Naive thymus-derived CD4-positive, alpha-beta T cell (primary cell): ENCODE measurements around the gene HOXB7. TPM values are rescaled to one million over a fixed set of nuclear protein-coding genes. Genes with fewer than 3 reads are reported as not detected.

Experiments
- microRNA-seq: library from miRNA; unstranded; fragments of <30 nt; microRNA quantifications from one replicate; pipeline ENCODE4 v1.2.0, GENCODE V29; 2022; ENCODE audit warnings: borderline microRNAs expressed
- polyA plus RNA-seq, 2 donors: library from polyadenylated mRNA; unstranded; fragments of 300-500 nt; fragmentation: Illumina TruSeq; gene quantifications; one replicate each; pipeline ENCODE4 v1.2.3, GENCODE V29; 2021
- total RNA-seq, 6 experiments: library from RNA in 5 of 6; stranded (reverse) in 5 of 6; gene quantifications; 1 replicate in 5 of 6; 2 replicates in 1 of 6; pipeline ENCODE4 v1.2.3 and lab custom pipeline; 2021 to 2026

The HOXB7 gene
- total and polyA plus RNA-seq, 7 experiments from 2014 or later = 0.31 TPM; not detected in 6

Small RNAs within 50 kb of the gene (microRNA-seq; reads per million reads assigned to microRNA genes)
- gene MIR196A1 = not detected

Other genes with a start within 250 kb of the HOXB7 start
- gene SKAP1, start 180.8 kb downstream of the HOXB7 start, total RNA-seq = 100 to 1,000 TPM in 4 of 5 experiments, 10 to 100 TPM in 1; 99.3 to 117 (median 109) TPM
- gene SKAP1, start 180.8 kb downstream of the HOXB7 start, polyA plus RNA-seq = 100 to 1,000 TPM; 254 to 289 TPM
- not detected for gene HOXB1, start 80.0 kb downstream of the HOXB7 start, total RNA-seq
- gene HOXB1, start 80.0 kb downstream of the HOXB7 start, polyA plus RNA-seq = not detected
- gene HOXB2, start 65.9 kb downstream of the HOXB7 start, total RNA-seq = 10 to 100 TPM in 4 of 5 experiments, 1 to 10 TPM in 1; 3.4 to 46.9 (median 34.2) TPM
- gene HOXB2, start 65.9 kb downstream of the HOXB7 start, polyA plus RNA-seq = 10 to 100 TPM in 1 of 2 donors, 1 to 10 TPM in 1; 9.7 to 23.1 TPM
- 1 to 10 TPM in 4 of 5 experiments, under 1 TPM in 1; 0.34 to 7.9 (median 2.4) TPM for gene HOXB4, start 32.7 kb downstream of the HOXB7 start, total RNA-seq
- gene HOXB4, start 32.7 kb downstream of the HOXB7 start, polyA plus RNA-seq = not detected
- 10 to 100 TPM in 1 of 5 experiments, 1 to 10 TPM in 3, under 1 TPM in 1; 0.48 to 14.6 (median 7.1) TPM for gene HOXB3, start 20.8 kb downstream of the HOXB7 start, total RNA-seq
- under 1 TPM in 1 of 2 donors, not detected in 1; 0.11 TPM for gene HOXB3, start 20.8 kb downstream of the HOXB7 start, polyA plus RNA-seq
- not detected for gene HOXB5, start 17.2 kb downstream of the HOXB7 start, total RNA-seq
- gene HOXB5, start 17.2 kb downstream of the HOXB7 start, polyA plus RNA-seq = not detected
- gene HOXB6, start 6.0 kb downstream of the HOXB7 start, total RNA-seq = under 1 TPM in 1 of 5 experiments, not detected in 4; 0.34 TPM
- gene HOXB6, start 6.0 kb downstream of the HOXB7 start, polyA plus RNA-seq = not detected
- gene HOXB8, start 4.3 kb upstream of the HOXB7 start, total RNA-seq = not detected
- not detected for gene HOXB8, start 4.3 kb upstream of the HOXB7 start, polyA plus RNA-seq
- under 1 TPM in 3 of 5 experiments, not detected in 2; 0.12 to 0.24 (median 0.16) TPM for gene HOXB9, start 15.3 kb upstream of the HOXB7 start, total RNA-seq
- gene HOXB9, start 15.3 kb upstream of the HOXB7 start, polyA plus RNA-seq = not detected
- not detected for gene PRAC1, start 111.5 kb upstream of the HOXB7 start, total RNA-seq
- gene PRAC1, start 111.5 kb upstream of the HOXB7 start, polyA plus RNA-seq = not detected
- gene PRAC2, start 112.2 kb upstream of the HOXB7 start, total RNA-seq = not detected
- not detected for gene PRAC2, start 112.2 kb upstream of the HOXB7 start, polyA plus RNA-seq
- not detected for gene HOXB13, start 117.7 kb upstream of the HOXB7 start, total RNA-seq
- gene HOXB13, start 117.7 kb upstream of the HOXB7 start, polyA plus RNA-seq = not detected
- not detected for gene TTLL6, start 206.2 kb upstream of the HOXB7 start, total RNA-seq
- gene TTLL6, start 206.2 kb upstream of the HOXB7 start, polyA plus RNA-seq = not detected
- 100 to 1,000 TPM; 129 to 208 (median 139) TPM for gene CALCOCO2, start 220.0 kb upstream of the HOXB7 start, total RNA-seq
- gene CALCOCO2, start 220.0 kb upstream of the HOXB7 start, polyA plus RNA-seq = 100 to 1,000 TPM; 159 to 167 TPM